Brain microvascular endothelial cell (primary cell): ENCODE data around the gene PPM1L.
"Not testable (repeated sequence)": the region's sequence is repeated elsewhere in the genome, so short reads cannot be mapped to it uniquely, and the experiment has no call there.

ENCODE experiments used
- DNase-seq: peaks from one replicate; pipeline ENCODE4 v3.0.0-alpha.2; 2020
- H3K27ac ChIP-seq: fragments of 250-450 bp; sonication (Bioruptor Pico); 2 replicates; pipeline ENCODE4 v1.5.1; 2020; ENCODE audit warnings: mild to moderate bottlenecking, moderate library complexity
- H3K27me3 ChIP-seq: fragments of 250-450 bp; sonication (Bioruptor Pico); replicated peaks from 2 replicates; pipeline ENCODE4 v1.5.1; 2020; ENCODE audit warnings: mild to moderate bottlenecking
- H3K36me3 ChIP-seq: fragments of 250-450 bp; sonication (Bioruptor Pico); replicated peaks from 2 replicates; pipeline ENCODE4 v1.5.1; 2020; ENCODE audit warnings: mild to moderate bottlenecking
- H3K4me3 ChIP-seq: 2 replicates; pipeline ENCODE4 v1.5.1; 2011; ENCODE audit warnings: low read depth, mild to moderate bottlenecking, control low read depth, low read length, moderate library complexity
- CTCF ChIP-seq: IDR thresholded peaks from 2 replicates; pipeline ENCODE4 v1.5.1; 2011; ENCODE audit warnings: low read depth, mild to moderate bottlenecking, moderate library complexity, low read length, control low read depth, inconsistent platforms; ENCODE audit errors: missing control alignments
- in situ Hi-C: cut with HindIII; loops from 2 replicates; pipeline ENCODE4 v1.10.0; 2017; ENCODE audit warnings: low sequenced_read_pairs, low pct_ligation_motif_present

Gene PPM1L

GRCh38 chr3:161026612-161027510 is 270.8 kb downstream of the PPM1L start:
- DNase-seq, result no peak
- in situ Hi-C loops, result no loop called here
- no peak for TF ChIP-seq CTCF
- H3K27me3 ChIP-seq, result no peaks in the 10 kb centered on the region
- H3K36me3 ChIP-seq, result no peaks in the 10 kb centered on the region
- no peak overlapping the region for H3K4me3 ChIP-seq
- H3K27ac ChIP-seq, result no peak overlapping the region

GRCh38 chr3:161028555-161029153 is 272.6 kb downstream of the PPM1L start:
- Histone ChIP-seq H3K27ac (no peak overlapping the region), H3K4me3 (no peak overlapping the region), H3K27me3 (no peaks in the 10 kb centered on the region), H3K36me3 (no peaks in the 10 kb centered on the region)
- no peak for DNase-seq
- in situ Hi-C loops, result no loop called here
- no peak for TF ChIP-seq CTCF

GRCh38 chr3:161031134-161031533 is 275.1 kb downstream of the PPM1L start:
- H3K27me3 ChIP-seq, result no peaks in the 10 kb centered on the region

GRCh38 chr3:161034913-161035550 is 279.0 kb downstream of the PPM1L start:
- peak; percentile 17 for TF ChIP-seq CTCF
- H3K36me3 ChIP-seq, H3K27me3 ChIP-seq, in situ Hi-C loops, H3K4me3 ChIP-seq: not testable (repeated sequence)
- DNase-seq, result peak; percentile 51
- H3K27ac ChIP-seq, result peak overlapping the region; percentile 98

More at GRCh38 chr3:161031134-161031533, 275.1 kb downstream of the PPM1L start:
- TF ChIP-seq CTCF, result no peak
- Histone ChIP-seq H3K4me3 (no peak overlapping the region), H3K27ac (no peak overlapping the region), H3K36me3 (no peaks in the 10 kb centered on the region)
- in situ Hi-C loops, result no loop called here
- no peak for DNase-seq

GRCh38 chr3:161035711-161036110 is 279.7 kb downstream of the PPM1L start:
- Histone ChIP-seq H3K27ac (peak overlapping the region; percentile 98), H3K27me3 (no peaks in the 10 kb centered on the region), H3K36me3 (no peaks in the 10 kb centered on the region), H3K4me3 (no peak overlapping the region)
- in situ Hi-C loops, result no loop called here
- DNase-seq, result peak; percentile 81
- TF ChIP-seq CTCF, result no peak
